ENCODE data around the gene INO80.
"Not testable (repeated sequence)": the region's sequence is repeated elsewhere in the genome, so short reads cannot be mapped to it uniquely, and the experiment has no call there.

INO80 gene

GRCh38 chr15:41102854-41103253 is 13.2 kb downstream of the INO80 start:
- no peak for DNase-seq (ENCODE audit: insufficient read length, low spot score)
- no peak for FAIRE-seq
- no peak for TF ChIP-seq POLR2A (IDR thresholded peaks at IDR 0.05; ENCODE audit: low read depth, low read length)

- TF ChIP-seq POLR2A (IDR thresholded peaks at IDR 0.05; ENCODE audit: low read depth, low read length), result no peak
- no peak for DNase-seq (ENCODE audit: insufficient read length, low spot score)
- no peak for FAIRE-seq
Measured at GRCh38 chr15:41096178-41096577, 19.9 kb downstream of the INO80 start.

GRCh38 chr15:41085029-41085428 is 31.1 kb downstream of the INO80 start:
- FAIRE-seq, result no peak
- TF ChIP-seq POLR2A (IDR thresholded peaks at IDR 0.05; ENCODE audit: low read depth, low read length), result no peak
- no peak for DNase-seq (ENCODE audit: insufficient read length, low spot score)

GRCh38 chr15:41080144-41080543 is 35.9 kb downstream of the INO80 start:
- FAIRE-seq (no peak), DNase-seq (ENCODE audit: insufficient read length, low spot score) (no peak)
- TF ChIP-seq POLR2A (IDR thresholded peaks at IDR 0.05; ENCODE audit: low read depth, low read length), result no peak

GRCh38 chr15:41079717-41080116 is 36.4 kb downstream of the INO80 start:
- no peak for TF ChIP-seq POLR2A (IDR thresholded peaks at IDR 0.05; ENCODE audit: low read depth, low read length)
- DNase-seq (ENCODE audit: insufficient read length, low spot score), result no peak
- no peak for FAIRE-seq

GRCh38 chr15:41078879-41079278 is 37.2 kb downstream of the INO80 start:
- not testable (repeated sequence) for FAIRE-seq; DNase-seq (ENCODE audit: insufficient read length, low spot score)

- no peak for FAIRE-seq
- TF ChIP-seq POLR2A (IDR thresholded peaks at IDR 0.05; ENCODE audit: low read depth, low read length), result no peak
Measured at GRCh38 chr15:41078125-41078524, 38.0 kb downstream of the INO80 start.

GRCh38 chr15:41073028-41073427 is 43.1 kb downstream of the INO80 start:
- TF ChIP-seq POLR2A (IDR thresholded peaks at IDR 0.05; ENCODE audit: low read depth, low read length), result no peak
- FAIRE-seq, result no peak
- DNase-seq (ENCODE audit: insufficient read length, low spot score), result no peak

More at GRCh38 chr15:41078125-41078524, 38.0 kb downstream of the INO80 start:
- no peak for DNase-seq (ENCODE audit: insufficient read length, low spot score)

- TF ChIP-seq POLR2A (IDR thresholded peaks at IDR 0.05; ENCODE audit: low read depth, low read length), result no peak
- FAIRE-seq (no peak), DNase-seq (ENCODE audit: insufficient read length, low spot score) (no peak)
Measured at GRCh38 chr15:41072013-41072412, 44.1 kb downstream of the INO80 start.

GRCh38 chr15:41066516-41066915 is 49.6 kb downstream of the INO80 start:
- no peak for DNase-seq (ENCODE audit: insufficient read length, low spot score)
- FAIRE-seq, result no peak
- TF ChIP-seq POLR2A (IDR thresholded peaks at IDR 0.05; ENCODE audit: low read depth, low read length), result no peak

- no peak for FAIRE-seq
- no peak for TF ChIP-seq POLR2A (IDR thresholded peaks at IDR 0.05; ENCODE audit: low read depth, low read length)
- no peak for DNase-seq (ENCODE audit: insufficient read length, low spot score)
Measured at GRCh38 chr15:41061667-41062066, 54.4 kb downstream of the INO80 start.

- TF ChIP-seq POLR2A (IDR thresholded peaks at IDR 0.05; ENCODE audit: low read depth, low read length), result no peak
- FAIRE-seq (no peak), DNase-seq (ENCODE audit: insufficient read length, low spot score) (no peak)
Measured at GRCh38 chr15:41060505-41060904, 55.6 kb downstream of the INO80 start.

- no peak for TF ChIP-seq POLR2A (IDR thresholded peaks at IDR 0.05; ENCODE audit: low read depth, low read length)
- no peak for DNase-seq (ENCODE audit: insufficient read length, low spot score)
- FAIRE-seq, result no peak
Measured at GRCh38 chr15:41056810-41057209, 59.3 kb downstream of the INO80 start.

GRCh38 chr15:41055706-41056105 is 60.4 kb downstream of the INO80 start:
- TF ChIP-seq POLR2A (IDR thresholded peaks at IDR 0.05; ENCODE audit: low read depth, low read length), result no peak

GRCh38 chr15:41051139-41051538 is 64.9 kb downstream of the INO80 start:
- FAIRE-seq (no peak), DNase-seq (ENCODE audit: insufficient read length, low spot score) (no peak)
- no peak for TF ChIP-seq POLR2A (IDR thresholded peaks at IDR 0.05; ENCODE audit: low read depth, low read length)

More at GRCh38 chr15:41055706-41056105, 60.4 kb downstream of the INO80 start:
- FAIRE-seq (no peak), DNase-seq (ENCODE audit: insufficient read length, low spot score) (no peak)

GRCh38 chr15:41048852-41049251 is 67.2 kb downstream of the INO80 start:
- TF ChIP-seq POLR2A (IDR thresholded peaks at IDR 0.05; ENCODE audit: low read depth, low read length), result no peak
- DNase-seq (ENCODE audit: insufficient read length, low spot score) (no peak), FAIRE-seq (peak; percentile 23)

Data from H54 (cell line).